Pulmonary artery endothelial cell (primary cell): ENCODE measurements around the gene MYT1. TPM values are rescaled to one million over a fixed set of nuclear protein-coding genes. Genes with fewer than 3 reads are reported as not detected.

Experiments
- DNase-seq: peaks from one replicate; pipeline ENCODE4 v3.0.0-alpha.2; 2011; ENCODE audit warnings: low read depth, low spot score
- total RNA-seq: library from RNA; depleted of rRNA; stranded (reverse); fragments of >200 nt; gene quantifications from 2 replicates; pipeline ENCODE4 v1.2.3, GENCODE V29; 2014

Gene MYT1
- total RNA-seq, 1 donor from 2014 or later = not detected

- DNase-seq = no peak
These were observed 24.8 kb upstream of the MYT1 start for GRCh38 chr20:64139199-64140060.

- DNase-seq = no peak
These were observed 24.0 kb upstream of the MYT1 start for GRCh38 chr20:64140061-64140931.

- no peak for DNase-seq
These were observed 23.3 kb upstream of the MYT1 start for GRCh38 chr20:64140956-64141355.

- no peak for DNase-seq
These were observed 21.7 kb upstream of the MYT1 start for GRCh38 chr20:64142590-64142989.

- DNase-seq = no peak
These were observed 21.0 kb upstream of the MYT1 start for GRCh38 chr20:64143018-64143801.

GRCh38 chr20:64144144-64144912, 19.9 kb upstream of the MYT1 start:
- no peak for DNase-seq

- DNase-seq = no peak
These were observed 18.6 kb upstream of the MYT1 start for GRCh38 chr20:64145458-64146300.

GRCh38 chr20:64146301-64146935, 17.8 kb upstream of the MYT1 start:
- DNase-seq = no peak

GRCh38 chr20:64146936-64147477, 17.2 kb upstream of the MYT1 start:
- no peak for DNase-seq

GRCh38 chr20:64148581-64148980, 15.7 kb upstream of the MYT1 start:
- no peak for DNase-seq

GRCh38 chr20:64149141-64149540, 15.1 kb upstream of the MYT1 start:
- DNase-seq = no peak

- no peak for DNase-seq
These were observed 14.3 kb upstream of the MYT1 start for GRCh38 chr20:64149809-64150560.

GRCh38 chr20:64150756-64151632, 13.3 kb upstream of the MYT1 start:
- no peak for DNase-seq

GRCh38 chr20:64151633-64152530, 12.4 kb upstream of the MYT1 start:
- DNase-seq = no peak

GRCh38 chr20:64152906-64153305, 11.3 kb upstream of the MYT1 start:
- DNase-seq = no peak

- no peak for DNase-seq
These were observed 10.8 kb upstream of the MYT1 start for GRCh38 chr20:64153410-64153809.
